Smooth muscle cell (in vitro differentiated cells): ENCODE results near the gene MAPK9. TPM values are rescaled to one million over a fixed set of nuclear protein-coding genes. Genes with fewer than 3 reads are reported as not detected.

Experiments
- DNase-seq: peaks from one replicate; lab custom pipeline; 2025; ENCODE audit not compliant: unreplicated experiment; lab: John Stamatoyannopoulos, UW
- H2AFZ ChIP-seq: fragments of 200-600 bp; sonication (generic); 2 replicates; pipeline ENCODE4 v1.6.0; 2016; ENCODE audit warnings: antibody characterized with exemption, low read depth, mild to moderate bottlenecking
- H3F3A ChIP-seq: fragments of 200-600 bp; sonication (generic); 2 replicates; pipeline ENCODE4 v1.6.0; 2017; ENCODE audit warnings: antibody characterized with exemption, low read depth
- H3K27ac ChIP-seq: fragments of 200-600 bp; sonication (generic); 2 replicates; pipeline ENCODE4 v1.5.1; 2016; ENCODE audit warnings: low read depth, mild to moderate bottlenecking
- H3K27me3 ChIP-seq: fragments of 200-600 bp; sonication (generic); 2 replicates; pipeline ENCODE4 v1.6.1; 2016; ENCODE audit warnings: low read depth, mild to moderate bottlenecking
- H3K36me3 ChIP-seq: fragments of 200-600 bp; sonication (generic); 2 replicates; pipeline ENCODE4 v1.5.1; 2016; ENCODE audit warnings: low read depth
- H3K4me1 ChIP-seq: fragments of 200-600 bp; sonication (generic); 2 replicates; pipeline ENCODE4 v1.5.1; 2016; ENCODE audit warnings: low read depth
- H3K4me2 ChIP-seq: fragments of 200-600 bp; sonication (generic); 2 replicates; pipeline ENCODE4 v1.6.0; 2016; ENCODE audit warnings: mild to moderate bottlenecking
- H3K4me3 ChIP-seq: fragments of 200-600 bp; sonication (generic); 2 replicates; pipeline ENCODE4 v1.5.1; 2016; ENCODE audit warnings: mild to moderate bottlenecking
- H3K79me2 ChIP-seq: fragments of 200-600 bp; sonication (generic); 2 replicates; pipeline ENCODE4 v1.6.0; 2016; ENCODE audit warnings: low read depth, mild to moderate bottlenecking
- H3K9ac ChIP-seq: fragments of 200-600 bp; sonication (generic); 2 replicates; pipeline ENCODE4 v1.6.0; 2016; ENCODE audit warnings: low read depth
- H3K9me3 ChIP-seq: fragments of 200-600 bp; sonication (generic); replicated peaks from 2 replicates; pipeline ENCODE4 v1.5.1; 2016; ENCODE audit warnings: low read depth
- H4K20me1 ChIP-seq: fragments of 200-600 bp; sonication (generic); 2 replicates; pipeline ENCODE4 v1.6.0; 2016; ENCODE audit warnings: low read depth
- WGBS: methylation state at CpG from one replicate; pipeline ENCODE4 v1.1.7; 2016; ENCODE audit warnings: low lambda C conversion rate; 5-methylcytosine and 5-hydroxymethylcytosine counted together
- polyA plus RNA-seq: library from polyadenylated mRNA; unstranded; fragments of >200 nt; fragmentation: Nextera tagmentation; extraction: Ambion mirVana; gene quantifications from 2 replicates; pipeline ENCODE4 v1.2.1, GENCODE V29; 2016
- total RNA-seq: library from RNA; depleted of rRNA; stranded (reverse); fragments of >200 nt; gene quantifications from 2 replicates; pipeline ENCODE4 v1.2.3, GENCODE V29; 2014
- TF ChIP-seq, protein P1 (sequence below): fragments of 200-600 bp; sonication (generic); IDR thresholded peaks from 2 replicates; pipeline ENCODE4 v1.5.1; 2017; ENCODE audit warnings: borderline replicate concordance, mild to moderate bottlenecking, antibody characterized with exemption; ENCODE audit not compliant: insufficient read depth, poor library complexity, severe bottlenecking

MAPK9 gene
- total RNA-seq (40.9 and 43.4 TPM in 2 replicates), polyA plus RNA-seq (34.8 and 36.0 TPM in 2 replicates)

DNA sequence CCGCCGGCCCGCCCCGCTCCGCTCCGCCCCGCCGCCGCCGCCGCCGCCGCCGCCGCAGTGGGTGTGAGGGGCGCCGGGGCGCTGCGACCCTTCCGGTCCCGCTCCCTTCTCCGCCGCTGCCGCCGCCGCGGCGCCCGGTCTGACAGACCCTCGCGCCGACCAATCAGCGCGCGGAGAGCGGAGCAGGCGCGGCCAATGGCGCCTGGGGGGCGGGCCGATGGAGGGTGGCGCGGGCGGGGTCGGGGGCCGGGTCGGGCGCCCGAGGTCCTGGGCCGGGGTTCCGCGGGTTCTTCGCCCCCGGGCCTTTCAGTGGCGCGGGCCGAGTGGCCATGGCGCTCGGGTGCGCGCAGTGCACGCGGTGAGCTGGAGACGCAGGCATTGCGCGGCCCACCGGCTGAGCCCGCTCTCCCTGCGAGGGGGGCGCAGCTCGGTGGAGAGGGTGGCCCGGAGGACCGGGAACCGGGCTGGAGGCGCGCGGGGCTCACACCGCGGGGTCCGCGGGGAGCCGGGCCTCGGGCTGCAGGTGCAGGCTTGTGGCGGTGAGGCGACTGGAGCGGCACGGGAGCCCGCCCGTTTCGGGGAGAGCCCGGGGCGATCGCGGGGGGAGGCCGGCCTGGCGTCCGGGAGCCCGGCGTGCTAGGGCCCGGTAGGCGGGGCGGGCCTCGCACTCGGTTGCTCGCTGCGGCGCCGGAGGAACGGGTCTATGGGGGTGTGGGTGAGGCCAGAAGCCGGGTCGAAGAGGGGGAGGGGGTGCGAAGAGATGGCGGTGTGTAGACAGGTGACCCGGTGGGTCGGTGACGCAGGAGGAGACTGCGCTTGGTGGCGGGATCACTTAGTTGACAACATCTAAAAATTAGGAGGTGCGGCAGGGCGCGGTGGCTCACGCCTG is at the start of gene MAPK9:
Gene MAPK9 (minus strand): TSS at position 141 of the 889 bp plus-strand sequence. CDS start 11,522 bp downstream, outside the sequence.
- H3K36me3 ChIP-seq: no peaks in the 10 kb centered on the region
- H4K20me1 ChIP-seq: peaks cover 35% of the 10 kb centered on the region
- H3K4me2 ChIP-seq: peak within 1 kb of the TSS; percentile 100
- H3K4me1 ChIP-seq: peaks cover 5% of the 10 kb centered on the region
- H3K4me3 ChIP-seq: peak within 1 kb of the TSS; percentile 98
- peak within 1 kb of the TSS; percentile 66 for H3K9ac ChIP-seq
- H3K79me2 ChIP-seq: peaks cover 41% of the 10 kb centered on the region
- WGBS: 2% methylated on average over 42 of the region's 122 CpGs
- TF ChIP-seq, protein P1, sequence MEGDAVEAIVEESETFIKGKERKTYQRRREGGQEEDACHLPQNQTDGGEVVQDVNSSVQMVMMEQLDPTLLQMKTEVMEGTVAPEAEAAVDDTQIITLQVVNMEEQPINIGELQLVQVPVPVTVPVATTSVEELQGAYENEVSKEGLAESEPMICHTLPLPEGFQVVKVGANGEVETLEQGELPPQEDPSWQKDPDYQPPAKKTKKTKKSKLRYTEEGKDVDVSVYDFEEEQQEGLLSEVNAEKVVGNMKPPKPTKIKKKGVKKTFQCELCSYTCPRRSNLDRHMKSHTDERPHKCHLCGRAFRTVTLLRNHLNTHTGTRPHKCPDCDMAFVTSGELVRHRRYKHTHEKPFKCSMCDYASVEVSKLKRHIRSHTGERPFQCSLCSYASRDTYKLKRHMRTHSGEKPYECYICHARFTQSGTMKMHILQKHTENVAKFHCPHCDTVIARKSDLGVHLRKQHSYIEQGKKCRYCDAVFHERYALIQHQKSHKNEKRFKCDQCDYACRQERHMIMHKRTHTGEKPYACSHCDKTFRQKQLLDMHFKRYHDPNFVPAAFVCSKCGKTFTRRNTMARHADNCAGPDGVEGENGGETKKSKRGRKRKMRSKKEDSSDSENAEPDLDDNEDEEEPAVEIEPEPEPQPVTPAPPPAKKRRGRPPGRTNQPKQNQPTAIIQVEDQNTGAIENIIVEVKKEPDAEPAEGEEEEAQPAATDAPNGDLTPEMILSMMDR: no peak
- H3K27me3 ChIP-seq: no peaks in the 10 kb centered on the region
- DNase-seq: peak; percentile 56
- H3K9me3 ChIP-seq: no peaks in the 10 kb centered on the region
- H3K27ac ChIP-seq: no peak within 1 kb of the TSS
- H3F3A ChIP-seq: peaks cover 6% of the 10 kb centered on the region
- H2AFZ ChIP-seq: peak within 1 kb of the TSS; percentile 96

DNA sequence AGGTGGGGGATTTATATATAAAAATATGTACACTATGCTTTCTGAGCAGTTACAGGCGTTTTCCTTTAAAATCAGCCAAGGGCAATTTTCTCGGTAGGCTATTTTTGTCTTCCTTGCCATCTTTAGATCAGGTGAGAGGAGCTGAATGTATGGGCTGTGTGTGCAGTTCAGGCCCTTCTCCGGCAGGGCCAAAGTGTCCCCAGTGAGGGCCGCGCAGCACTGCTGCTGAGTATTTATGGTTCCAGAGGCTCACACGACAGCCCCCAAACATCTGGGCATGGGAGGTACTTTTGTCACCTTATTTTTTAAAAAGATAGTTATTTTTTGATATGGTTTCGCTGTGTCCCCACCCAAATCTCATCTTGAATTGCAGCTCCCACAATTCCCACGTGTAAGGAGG is 49.7 kb upstream of the MAPK9 start:
- DNase-seq: no peak
- H4K20me1 ChIP-seq: peaks cover 85% of the 10 kb centered on the region
- 88% methylated on average over 8 of the region's 8 CpGs for WGBS
- H3K4me2 ChIP-seq: no peak overlapping the region
- peaks cover 32% of the 10 kb centered on the region for H3F3A ChIP-seq
- H2AFZ ChIP-seq: no peak overlapping the region
- H3K36me3 ChIP-seq: no peaks in the 10 kb centered on the region
- peak overlapping the region; percentile 89 for H3K27ac ChIP-seq
- peaks cover 26% of the 10 kb centered on the region for H3K4me1 ChIP-seq
- no peak overlapping the region for H3K4me3 ChIP-seq
- H3K27me3 ChIP-seq: no peaks in the 10 kb centered on the region
- no peak overlapping the region for H3K9ac ChIP-seq
- H3K9me3 ChIP-seq: no peaks in the 10 kb centered on the region
- TF ChIP-seq, protein P1: no peak
- peaks cover 86% of the 10 kb centered on the region for H3K79me2 ChIP-seq

DNA sequence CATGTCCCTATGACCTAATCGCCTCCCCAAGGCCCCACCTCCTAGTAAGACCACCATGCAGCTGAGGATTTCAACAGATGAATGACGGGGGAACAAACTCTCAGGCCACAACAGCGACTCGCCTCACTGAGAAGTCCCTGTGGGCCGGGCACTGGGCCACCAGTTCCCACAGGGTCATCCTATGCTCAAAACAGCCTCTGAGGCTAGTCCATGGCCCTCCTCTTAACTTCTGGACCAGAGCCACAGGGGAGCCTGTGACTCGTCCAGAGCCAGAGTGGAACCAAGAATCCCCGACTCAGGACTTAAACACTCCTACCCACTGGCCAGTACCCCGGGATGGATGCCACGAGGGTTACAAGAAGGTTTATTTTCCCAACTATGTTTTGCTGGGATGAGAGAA is 49.0 kb upstream of the MAPK9 start:
- Histone ChIP-seq H2AFZ (no peak overlapping the region), H3K4me2 (no peak overlapping the region), H3K9me3 (no peaks in the 10 kb centered on the region), H3K4me3 (no peak overlapping the region), H3K79me2 (peaks cover 81% of the 10 kb centered on the region), H3K9ac (no peak overlapping the region), H3K4me1 (peaks cover 26% of the 10 kb centered on the region), H4K20me1 (peaks cover 77% of the 10 kb centered on the region), H3K27ac (peak overlapping the region; percentile 89), H3F3A (peaks cover 40% of the 10 kb centered on the region), H3K36me3 (no peaks in the 10 kb centered on the region), H3K27me3 (no peaks in the 10 kb centered on the region)
- TF ChIP-seq, protein P1: no peak
- WGBS: 79% methylated on average over 9 of the region's 9 CpGs
- no peak for DNase-seq
